ENCODE measurements around the gene GVQW3. TPM values are rescaled to one million over a fixed set of nuclear protein-coding genes. Genes with fewer than 3 reads are reported as not detected.

GVQW3 gene
- total RNA-seq (2022; extraction: Qiagen RNA extraction; ENCODE audit: low read depth) = 0.28 to 1.5 TPM (median 1.1 TPM) in 5 replicates

GRCh38 chr11:76380977-76381719 is at the start of gene GVQW3, which contains the start of gene THAP12:
GVQW3 (plus strand) TSS chr11:76381323; CDS start chr11:76381829, 506 bp downstream.
THAP12 (minus strand) TSS chr11:76381132; CDS start chr11:76380836, 296 bp downstream.

GRCh38 chr11:76444384-76445120 is 63.4 kb downstream of the GVQW3 start, which contains the start of gene EMSY:
EMSY (plus strand) TSS chr11:76445018; CDS start chr11:76446939, 1,921 bp downstream.

Other genes starting within 250 kb of the GVQW3 start
- 0.75 to 2.1 TPM (median 1.5 TPM) in 5 replicates for gene WNT11, start 174.8 kb upstream of the GVQW3 start, total RNA-seq (2022; extraction: Qiagen RNA extraction; ENCODE audit: low read depth)
- gene THAP12, start 191 bp upstream of the GVQW3 start, total RNA-seq (2022; extraction: Qiagen RNA extraction; ENCODE audit: low read depth) = 32.1 to 55.9 TPM (median 46.7 TPM) in 5 replicates
- gene EMSY, start 63.7 kb downstream of the GVQW3 start, total RNA-seq (2022; extraction: Qiagen RNA extraction; ENCODE audit: low read depth) = 9.9 to 15.4 TPM (median 14.0 TPM) in 5 replicates

Measured in A549 treated with ZK216348 at 1 μM for 4 hours (cell line).